GM18870 (cell line): ENCODE measurements around the gene CXCL16.
"Not testable (repeated sequence)": the region's sequence is repeated elsewhere in the genome, so short reads cannot be mapped to it uniquely, and the experiment has no call there.

ENCODE experiments used
- ATAC-seq: cut with Tn5 transposase; IDR thresholded peaks from one replicate; pipeline ENCODE4 v1.9.1; 2021; ENCODE audit warnings: moderate library complexity; ENCODE audit not compliant: unreplicated experiment

CXCL16 gene

DNA sequence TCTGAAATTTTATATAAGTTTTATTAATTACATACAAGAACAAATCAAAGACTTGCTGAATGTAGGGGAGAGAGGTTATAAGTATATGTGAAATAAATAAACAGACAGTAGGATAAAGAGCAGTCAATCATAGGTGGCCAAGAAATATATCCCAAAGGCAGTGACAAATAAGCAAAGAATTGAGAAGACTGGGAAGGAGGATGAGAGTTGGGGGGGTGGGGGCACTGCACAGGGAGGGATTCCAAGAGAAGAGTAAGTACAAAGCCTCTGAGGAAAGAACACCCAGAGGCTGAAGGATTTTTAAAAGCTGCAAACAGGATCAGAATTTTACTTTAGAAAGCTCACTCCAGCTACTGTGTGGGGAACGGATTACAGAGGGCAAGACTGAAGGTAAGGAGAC lies 38.6 kb downstream of the CXCL16 start:
- ATAC-seq, result no peak

DNA sequence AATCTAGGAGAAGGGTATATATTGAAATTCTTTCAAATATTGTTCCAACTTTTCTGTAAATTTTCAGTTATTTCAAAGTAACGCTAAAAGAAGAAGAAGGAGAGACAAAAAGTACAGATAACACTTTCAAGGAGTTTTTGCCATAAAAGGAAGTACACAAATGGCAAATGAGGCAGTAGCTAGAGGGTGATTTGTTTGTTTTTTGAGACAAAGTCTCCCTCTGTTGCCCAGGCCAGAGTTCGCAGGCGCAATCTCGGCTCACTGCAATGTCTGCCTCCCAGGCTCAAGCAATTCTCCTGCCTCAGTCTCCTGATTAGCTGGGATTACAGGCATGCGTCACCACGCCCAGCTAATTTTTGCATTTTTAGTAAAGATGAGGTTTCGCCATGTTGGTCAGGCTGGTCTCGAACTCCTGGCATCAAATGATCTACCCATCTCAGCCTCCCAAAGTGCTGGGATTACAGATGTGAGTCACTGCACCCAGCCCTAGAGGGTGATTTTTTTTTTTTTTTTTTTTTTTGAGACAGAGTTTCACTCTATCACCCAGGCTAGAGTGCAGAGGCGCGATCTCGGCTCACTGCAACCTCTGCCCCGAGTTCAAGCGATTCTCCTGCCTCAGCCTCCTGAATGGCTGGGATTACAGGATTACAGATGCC lies 40.2 kb downstream of the CXCL16 start:
- not testable (repeated sequence) for ATAC-seq

DNA sequence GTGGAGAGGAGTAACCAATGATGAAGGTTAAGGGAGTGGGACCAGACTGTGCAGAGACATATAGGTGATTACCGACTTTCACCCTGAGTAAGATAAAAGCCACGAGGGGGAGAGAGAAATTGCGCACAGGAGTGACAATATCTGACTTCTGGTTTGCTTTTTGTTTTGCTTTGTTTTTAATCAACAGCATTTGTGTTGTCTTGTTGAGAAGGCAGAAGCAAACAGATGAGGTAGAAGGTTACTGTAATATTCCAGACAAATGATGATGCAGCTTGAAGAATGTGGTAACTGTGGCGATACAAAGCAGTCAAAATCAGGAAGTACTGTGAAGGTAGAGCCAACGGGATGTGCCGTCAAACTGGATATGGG lies 43.3 kb downstream of the CXCL16 start:
- no peak for ATAC-seq

DNA sequence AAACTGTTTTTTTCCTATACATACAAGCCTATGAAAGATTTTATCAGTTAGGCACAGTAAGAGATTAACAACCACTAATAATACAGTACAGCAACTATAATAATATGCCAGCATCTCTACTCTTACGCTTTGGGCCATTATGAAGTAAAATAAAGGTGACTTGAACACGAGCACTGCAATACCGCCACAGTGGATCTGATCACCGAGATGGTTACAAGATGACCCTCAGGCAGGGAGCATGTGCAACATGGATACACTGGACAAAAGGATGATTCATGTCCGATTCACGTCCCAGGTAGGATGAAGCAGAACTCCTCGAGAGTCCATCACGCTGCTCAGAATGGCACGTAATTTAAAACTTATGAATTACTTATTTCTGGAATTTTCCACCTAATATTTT lies 46.3 kb downstream of the CXCL16 start:
- no peak for ATAC-seq

DNA sequence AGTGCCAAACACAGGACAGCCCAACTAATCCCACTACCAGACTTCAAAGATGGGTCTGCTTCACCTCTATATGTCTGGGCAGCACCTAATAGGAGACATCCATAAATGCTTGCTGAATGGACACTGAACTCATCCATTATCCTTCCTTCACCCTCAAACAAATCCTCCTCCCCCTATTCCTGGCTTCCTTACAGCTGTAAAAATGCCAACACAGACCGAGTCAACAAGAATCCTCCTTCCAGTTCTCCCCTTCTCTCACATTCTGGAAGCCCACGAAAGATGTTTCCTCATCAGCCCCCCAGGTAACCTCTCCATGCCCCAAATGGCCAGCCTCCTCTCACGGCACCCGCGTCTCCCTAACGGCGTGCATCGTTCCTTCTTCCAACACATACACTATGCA lies 48.0 kb downstream of the CXCL16 start:
- ATAC-seq, result no peak

DNA sequence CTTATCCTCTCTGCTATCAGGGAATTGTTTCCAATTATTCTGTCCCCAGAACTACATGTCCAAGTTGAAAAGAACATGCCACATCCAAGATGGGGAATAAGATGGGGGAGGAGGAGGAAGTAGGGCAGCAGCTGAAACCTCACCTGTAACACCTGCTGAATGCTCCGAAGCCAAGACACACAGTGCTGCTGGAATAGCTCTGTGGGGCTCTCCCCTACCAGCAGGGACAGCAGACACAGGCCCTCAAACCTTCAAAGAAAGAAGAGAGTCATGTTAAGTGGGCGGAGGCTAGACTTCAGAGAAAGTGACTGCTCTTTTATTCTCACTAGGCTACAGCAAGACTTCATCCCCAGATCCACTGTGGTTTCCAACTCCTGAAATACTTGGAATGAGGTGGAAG lies 49.0 kb downstream of the CXCL16 start:
- ATAC-seq, result no peak

DNA sequence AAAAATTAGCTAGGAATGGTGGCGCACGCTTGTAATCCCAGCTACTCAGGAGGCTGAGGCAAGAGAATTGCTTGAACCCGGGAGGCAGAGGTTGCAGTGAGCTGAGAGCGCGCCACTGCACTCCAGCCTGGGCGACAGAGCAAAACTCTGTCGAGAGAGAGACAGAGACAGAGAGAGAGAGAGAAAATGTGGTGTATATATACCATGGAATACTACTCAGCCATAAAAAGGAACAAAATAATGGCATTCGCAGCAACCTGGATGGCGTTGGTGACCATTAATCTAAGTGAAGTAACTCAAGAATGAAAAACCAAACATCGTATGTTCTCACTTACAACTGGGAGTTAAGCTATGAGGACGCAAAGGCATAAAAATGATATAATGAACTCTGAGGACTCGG lies 49.9 kb downstream of the CXCL16 start:
- ATAC-seq, result not testable (repeated sequence)

DNA sequence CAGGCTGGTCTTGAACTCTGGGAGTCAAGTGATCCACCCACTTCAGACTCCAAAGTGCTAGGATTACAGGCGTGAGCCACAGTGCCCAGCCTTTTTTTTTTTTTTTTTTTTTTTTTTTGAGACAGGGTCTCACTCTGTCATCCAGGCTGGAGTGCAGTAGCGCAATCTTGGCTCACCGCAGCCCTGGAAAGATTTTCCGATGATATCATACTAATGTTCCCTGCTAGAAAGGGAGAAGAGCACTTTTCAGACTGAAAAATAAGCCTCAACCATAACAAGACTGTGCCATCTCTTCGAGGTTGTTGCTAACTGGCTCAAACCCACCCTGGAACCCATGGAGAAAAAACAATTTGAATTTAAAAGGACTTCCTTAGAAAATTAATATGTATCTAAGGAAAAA lies 56.0 kb downstream of the CXCL16 start:
- ATAC-seq, result not testable (repeated sequence)
